K562 (cell line): ENCODE results near the gene ANKS4B. TPM values are rescaled to one million over a fixed set of nuclear protein-coding genes. Genes with fewer than 3 reads are reported as not detected.
A peak's percentile ranks its signal among the peaks of the same experiment; 100 is the strongest.

Experiments used
- AFF4 ChIP-seq: sonication (generic); formaldehyde crosslinking; IDR thresholded peaks from 2 replicates; pipeline ENCODE4 v1.8.0; 2023; ENCODE audit warnings: mild to moderate bottlenecking, missing genetic modification reagents
- BRF2 ChIP-seq: IDR thresholded peaks from 3 replicates; pipeline ENCODE4 v1.6.1; 2011; ENCODE audit warnings: borderline replicate concordance, mild to moderate bottlenecking; ENCODE audit not compliant: insufficient read length, insufficient read depth
- COPS2 ChIP-seq: fragments of 450-650 bp; conservative IDR thresholded peaks from 2 replicates; pipeline ENCODE4 v1.6.1; 2016; ENCODE audit warnings: mild to moderate bottlenecking, moderate library complexity
- DNMT1 ChIP-seq: fragments of 450-650 bp; IDR thresholded peaks from 2 replicates; pipeline ENCODE4 v1.6.1; 2016; ENCODE audit warnings: antibody characterized with exemption, mild to moderate bottlenecking
- HBP1 ChIP-seq: fragments of 450-650 bp; formaldehyde crosslinking; IDR thresholded peaks from 2 replicates; pipeline ENCODE4 v1.4.0; 2022; ENCODE audit warnings: missing genetic modification characterization
- HMG20B ChIP-seq: fragments of 250-450 bp; sonication (Bioruptor Pico); IDR thresholded peaks from 2 replicates; pipeline ENCODE4 v1.5.0; 2021; ENCODE audit warnings: mild to moderate bottlenecking
- IRF2 ChIP-seq: sonication (generic); formaldehyde crosslinking; IDR thresholded peaks from 2 replicates; pipeline ENCODE4 v1.8.1; 2022; ENCODE audit warnings: mild to moderate bottlenecking, missing genetic modification reagents
- JUNB ChIP-seq: fragments of 450-650 bp; formaldehyde crosslinking; conservative IDR thresholded peaks from 2 replicates; pipeline ENCODE4 v1.4.0; 2020; ENCODE audit warnings: mild to moderate bottlenecking
- MAFF ChIP-seq: IDR thresholded peaks from 2 replicates; pipeline ENCODE4 v1.6.1; 2012; ENCODE audit warnings: low read length, improper control_type of control experiment
- MCM2 ChIP-seq: fragments of 450-650 bp; IDR thresholded peaks from 2 replicates; pipeline ENCODE4 v1.6.1; 2017; ENCODE audit warnings: low read depth, mild to moderate bottlenecking
- MYC ChIP-seq, 2 experiments: fragments of 250-450 bp in 1 of 2; sonication (Bioruptor Pico) in 1 of 2; IDR thresholded peaks; 2 replicates each; pipeline versions ENCODE4 v1.5.1 to v1.6.1; 2012 to 2021; ENCODE audit warnings: low read depth in 2 of 2, borderline replicate concordance in 1 of 2, improper control_type of control experiment in 1 of 2, low read length in 1 of 2, mild to moderate bottlenecking in 1 of 2, moderate library complexity in 1 of 2
- NR2F6 ChIP-seq: fragments of 450-650 bp; formaldehyde crosslinking; IDR thresholded peaks from 2 replicates; pipeline ENCODE4 v1.4.0; 2020; ENCODE audit warnings: mild to moderate bottlenecking
- PYGO2 ChIP-seq: fragments of 450-650 bp; IDR thresholded peaks from 2 replicates; pipeline ENCODE4 v1.6.1; 2016; ENCODE audit warnings: mild to moderate bottlenecking, missing genetic modification characterization, moderate library complexity, missing compliant biosample characterization
- RBM14 ChIP-seq: fragments of 200-400 bp; formaldehyde crosslinking; IDR thresholded peaks from 2 replicates; pipeline ENCODE4 v1.6.1; 2018; ENCODE audit warnings: low read depth, mild to moderate bottlenecking, low read length, moderate library complexity, borderline replicate concordance; ENCODE audit not compliant: insufficient read depth
- SIN3B ChIP-seq: fragments of 450-650 bp; IDR thresholded peaks from 2 replicates; pipeline ENCODE4 v1.6.1; 2017; ENCODE audit warnings: low read depth, mild to moderate bottlenecking, moderate library complexity
- TCFL5 ChIP-seq: fragments of 250-450 bp; sonication (Bioruptor Pico); conservative IDR thresholded peaks from 2 replicates; pipeline ENCODE4 v1.6.1; 2021; ENCODE audit warnings: mild to moderate bottlenecking, moderate library complexity, matching md5 sums
- TEAD2 ChIP-seq: fragments of 450-650 bp; IDR thresholded peaks from 2 replicates; pipeline ENCODE4 v1.6.1; 2016; ENCODE audit warnings: missing genetic modification characterization, control low read depth, missing compliant biosample characterization
- VEZF1 ChIP-seq: fragments of 200-800 bp; sonication (Bioruptor generic); IDR thresholded peaks from 2 replicates; pipeline ENCODE4 v1.6.1; 2017; ENCODE audit warnings: missing genetic modification characterization, missing compliant biosample characterization
- polyA plus RNA-seq, 8 experiments: library from polyadenylated mRNA; depleted of rRNA in 4 of 8; stranded (reverse) in 5 of 8; unstranded in 3 of 8; fragments of >200 nt; fragmentation: Nextera tagmentation in 2 of 8; fragmentation: Illumina TruSeq in 1 of 8; extraction: Ambion mirVana in 2 of 8; extraction: Trizol in 1 of 8; gene quantifications; 2 replicates each; pipeline versions ENCODE4 v1.2.1 to v1.2.3, GENCODE V29; 2011 to 2014; ENCODE audit warnings: inconsistent platforms in 1 of 8, missing spikeins in 1 of 8
- total RNA-seq, 7 experiments: library from RNA; depleted of rRNA in 6 of 7; stranded (reverse); fragments of >200 nt in 6 of 7; fragmentation: Illumina TruSeq in 2 of 7; extraction: Trizol in 2 of 7; gene quantifications; 2 replicates each; pipeline versions ENCODE4 v1.2.1 to v1.2.3, GENCODE V29; 2011 to 2021; ENCODE audit warnings: low replicate concordance in 1 of 7

The ANKS4B gene
- total and polyA plus RNA-seq, 9 of the 15 experiments (the other 6 are each of a cell fraction or from before 2014, with no cell fraction given) = not detected

- TF ChIP-seq TCFL5 (CRISPR knock-in tag) (no peak), HMG20B (CRISPR knock-in tag) (no peak), IRF2 (CRISPR knock-in tag) (no peak), VEZF1 (CRISPR knock-in tag) (peak; percentile 67), PYGO2 (no peak), JUNB (CRISPR knock-in tag) (no peak), MYC (IDR thresholded peaks at IDR 0.05; ENCODE audit: low read depth, low read length) (peak; percentile 61; the same call in 1 of the 2 replicates), MYC (CRISPR knock-in tag; IDR thresholded peaks at IDR 0.05; ENCODE audit: borderline replicate concordance, low read depth) (no peak; the same call in 1 of the 2 replicates), MCM2 (no peak), NR2F6 (CRISPR knock-in tag) (no peak), TEAD2 (no peak), MAFF (peak; percentile 53; the same call in 1 of the 2 replicates), DNMT1 (no peak), SIN3B (no peak), BRF2 (no peak), RBM14 (no peak), HBP1 (CRISPR knock-in tag) (no peak), COPS2 (no peak), AFF4 (CRISPR knock-in tag) (no peak; the same call in 1 of the 2 replicates)
Measured at GRCh38 chr16:21300309-21301167, 67.0 kb downstream of the ANKS4B start (continued).
